CD4-positive, alpha-beta T cell (primary cell): ENCODE data around the gene HRK. TPM values are rescaled to one million over a fixed set of nuclear protein-coding genes. Genes with fewer than 3 reads are reported as not detected.

Experiments
- ATAC-seq: fragments of 200-7000 bp; cut with Tn5 transposase; one replicate; pipeline ENCODE4 v1.10.0; 2022; ENCODE audit warnings: mild to moderate bottlenecking; ENCODE audit not compliant: poor library complexity
- CTCF ChIA-PET: fragments of 350-600 bp; sonication (Branson Sonifier 250); formaldehyde crosslinking; loops from one replicate; lab custom pipeline; 2021; ENCODE audit warnings: antibody characterized with exemption, inconsistent platforms; lab: Charles Lee
- POLR2A ChIA-PET: fragments of 350-600 bp; sonication (Branson Sonifier 250); formaldehyde crosslinking; loops from one replicate; lab custom pipeline; 2021; ENCODE audit warnings: antibody characterized with exemption, inconsistent platforms; lab: Charles Lee
- DNase-seq, 14 experiments: peaks; one replicate each; pipeline ENCODE4 v3.0.0-alpha.2; 2013 to 2020; ENCODE audit warnings: mixed read lengths in 2 of 14
- H3K27ac ChIP-seq, 2 donors: one replicate each; pipeline versions ENCODE4 v1.5.1 to v1.7.0; 2013; ENCODE audit warnings: low read length in 2 of 2, low read depth in 1 of 2, mild to moderate bottlenecking in 1 of 2
- H3K27me3 ChIP-seq, 2 experiments: 1 replicate in 1 of 2; 2 replicates in 1 of 2; pipeline versions ENCODE4 v1.6.1 to v1.7.0; 2013; ENCODE audit warnings: low read length in 2 of 2, control low read depth in 1 of 2, mild to moderate bottlenecking in 1 of 2, moderate library complexity in 1 of 2; ENCODE audit not compliant: insufficient read depth in 2 of 2, control insufficient read depth in 1 of 2
- H3K36me3 ChIP-seq: one replicate; pipeline ENCODE4 v1.6.1; 2013; ENCODE audit warnings: low read length, control low read depth; ENCODE audit not compliant: insufficient read depth
- H3K4me1 ChIP-seq: one replicate; pipeline ENCODE4 v1.6.1; 2013; ENCODE audit warnings: low read length, control low read depth; ENCODE audit not compliant: insufficient read depth
- H3K4me3 ChIP-seq: one replicate; pipeline ENCODE4 v1.5.1; 2013; ENCODE audit warnings: mild to moderate bottlenecking, low read length, moderate library complexity
- H3K9me3 ChIP-seq, 2 experiments: 1 replicate in 1 of 2; 2 replicates in 1 of 2; pipeline versions ENCODE4 v1.6.1 to v1.7.0; 2013; ENCODE audit warnings: low read length in 2 of 2, mild to moderate bottlenecking in 2 of 2, control low read depth in 1 of 2, moderate library complexity in 1 of 2; ENCODE audit not compliant: control insufficient read depth in 1 of 2, insufficient read depth in 1 of 2
- H3K27ac Mint-ChIP-seq: one replicate; pipeline ENCODE4 v1.8.0; 2020; ENCODE audit warnings: mixed read lengths
- H3K27me3 Mint-ChIP-seq: one replicate; pipeline ENCODE4 v1.8.0; 2021; ENCODE audit warnings: mixed read lengths
- H3K36me3 Mint-ChIP-seq: one replicate; pipeline ENCODE4 v1.8.0; 2021; ENCODE audit warnings: low read depth, mixed read lengths
- H3K4me1 Mint-ChIP-seq: one replicate; pipeline ENCODE4 v1.8.0; 2021; ENCODE audit warnings: low read depth, mixed read lengths
- H3K4me3 Mint-ChIP-seq: one replicate; pipeline ENCODE4 v1.8.0; 2020; ENCODE audit warnings: mild to moderate bottlenecking, mixed read lengths
- H3K9me3 Mint-ChIP-seq: one replicate; pipeline ENCODE4 v1.8.0; 2020; ENCODE audit warnings: mixed read lengths
- intact Hi-C, 2 experiments: fragments of 100-400 bp; cut with DNase I in 1 of 2; cut with micrococcal nuclease in 1 of 2; formaldehyde crosslinking; loops; one replicate each; pipeline versions ENCODE4 v1.15.1 to v1.9.0; 2023 to 2025; cut with DNase I, micrococcal nuclease
- total RNA-seq, 174 experiments: library from RNA in 2 of 174; stranded (reverse) in 2 of 174; gene quantifications; one replicate each; pipeline ENCODE4 v1.2.3 and lab custom pipeline; 2021 to 2026
- TF ChIP-seq, protein P1 (sequence below): fragments of 200-600 bp; IDR thresholded peaks from one replicate; pipeline ENCODE4 v1.8.0; 2022; ENCODE audit warnings: antibody characterized with exemption, mild to moderate bottlenecking

The HRK gene
- total RNA-seq, 2 experiments from 2014 or later: not detected

DNA sequence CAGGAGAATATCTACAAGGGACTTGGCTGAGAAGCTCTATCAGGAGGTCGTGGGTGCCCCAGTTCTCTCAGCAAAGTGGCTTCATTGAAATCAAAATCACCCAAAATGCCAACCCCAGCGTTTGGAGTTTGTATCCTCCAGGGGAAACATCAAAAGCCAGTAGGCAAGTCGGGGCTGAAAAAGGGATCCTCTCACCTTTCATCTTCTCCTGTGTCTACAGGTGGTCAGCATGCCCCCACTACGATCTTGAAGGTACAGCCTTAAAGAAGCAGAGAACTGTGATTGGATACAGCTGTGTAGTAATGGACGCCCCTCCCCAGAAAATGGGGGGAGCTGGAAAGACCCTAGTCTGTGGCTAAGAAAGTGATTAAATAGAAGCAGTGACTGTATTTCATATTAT, 22.2 kb downstream of the HRK start:
- Mint-ChIP-seq H3K4me3 (no peak overlapping the region), H3K27me3 (peaks cover 51% of the 10 kb centered on the region), H3K27ac (no peak overlapping the region), H3K9me3 (peaks cover 3% of the 10 kb centered on the region), H3K4me1 (no peaks in the 10 kb centered on the region), H3K36me3 (no peaks in the 10 kb centered on the region)
- no peak for ATAC-seq
- Histone ChIP-seq H3K27me3 (peaks cover 3 to 6% of the 10 kb centered on the region in 2 experiments), H3K27ac (no peak overlapping the region), H3K36me3 (no peaks in the 10 kb centered on the region), H3K9me3 (peaks cover 0 to 13% of the 10 kb centered on the region in 2 experiments), H3K4me1 (peaks cover 4% of the 10 kb centered on the region), H3K4me3 (no peak overlapping the region)
- DNase-seq: no peak
- ChIA-PET POLR2A (no interaction called here), CTCF (no interaction called here)
- intact Hi-C loops: no loop called here
- TF ChIP-seq, protein P1, sequence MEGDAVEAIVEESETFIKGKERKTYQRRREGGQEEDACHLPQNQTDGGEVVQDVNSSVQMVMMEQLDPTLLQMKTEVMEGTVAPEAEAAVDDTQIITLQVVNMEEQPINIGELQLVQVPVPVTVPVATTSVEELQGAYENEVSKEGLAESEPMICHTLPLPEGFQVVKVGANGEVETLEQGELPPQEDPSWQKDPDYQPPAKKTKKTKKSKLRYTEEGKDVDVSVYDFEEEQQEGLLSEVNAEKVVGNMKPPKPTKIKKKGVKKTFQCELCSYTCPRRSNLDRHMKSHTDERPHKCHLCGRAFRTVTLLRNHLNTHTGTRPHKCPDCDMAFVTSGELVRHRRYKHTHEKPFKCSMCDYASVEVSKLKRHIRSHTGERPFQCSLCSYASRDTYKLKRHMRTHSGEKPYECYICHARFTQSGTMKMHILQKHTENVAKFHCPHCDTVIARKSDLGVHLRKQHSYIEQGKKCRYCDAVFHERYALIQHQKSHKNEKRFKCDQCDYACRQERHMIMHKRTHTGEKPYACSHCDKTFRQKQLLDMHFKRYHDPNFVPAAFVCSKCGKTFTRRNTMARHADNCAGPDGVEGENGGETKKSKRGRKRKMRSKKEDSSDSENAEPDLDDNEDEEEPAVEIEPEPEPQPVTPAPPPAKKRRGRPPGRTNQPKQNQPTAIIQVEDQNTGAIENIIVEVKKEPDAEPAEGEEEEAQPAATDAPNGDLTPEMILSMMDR: no peak

DNA sequence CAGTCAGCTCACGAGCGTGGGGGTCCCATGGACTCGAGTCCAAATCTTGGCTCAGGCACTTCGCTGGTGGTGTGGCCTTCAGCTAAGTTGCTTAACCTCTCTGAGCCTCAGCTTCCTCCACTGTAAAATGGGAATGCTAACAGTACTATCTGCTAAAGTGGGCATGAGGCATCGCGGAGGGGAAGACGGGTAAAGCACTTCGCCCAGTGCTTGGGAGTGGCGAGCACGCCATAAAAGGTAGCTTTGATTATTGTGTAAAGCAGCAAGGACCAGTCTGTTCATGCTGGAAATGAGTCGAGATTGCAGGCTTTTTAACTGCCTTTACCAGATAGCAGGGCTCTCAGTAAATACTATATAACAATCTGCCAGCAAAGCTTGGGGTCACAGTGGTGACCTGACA, 24.5 kb downstream of the HRK start:
- Histone ChIP-seq H3K36me3 (no peaks in the 10 kb centered on the region), H3K4me3 (no peak overlapping the region), H3K27ac (no peak overlapping the region), H3K27me3 (peaks cover 6% of the 10 kb centered on the region in 2 experiments), H3K9me3 (peaks cover 0 to 13% of the 10 kb centered on the region in 2 experiments), H3K4me1 (peaks cover 4% of the 10 kb centered on the region)
- intact Hi-C loops: no loop called here
- no peaks in the 10 kb centered on the region for H3K4me1 Mint-ChIP-seq
- H3K9me3 Mint-ChIP-seq: no peaks in the 10 kb centered on the region
- peaks cover 46% of the 10 kb centered on the region for H3K27me3 Mint-ChIP-seq
- POLR2A ChIA-PET: no interaction called here
- no peak overlapping the region for H3K27ac Mint-ChIP-seq
- TF ChIP-seq, protein P1: no peak
- ATAC-seq: no peak
- no peak overlapping the region for H3K4me3 Mint-ChIP-seq
- CTCF ChIA-PET: no interaction called here
- no peak for DNase-seq
- no peaks in the 10 kb centered on the region for H3K36me3 Mint-ChIP-seq

DNA sequence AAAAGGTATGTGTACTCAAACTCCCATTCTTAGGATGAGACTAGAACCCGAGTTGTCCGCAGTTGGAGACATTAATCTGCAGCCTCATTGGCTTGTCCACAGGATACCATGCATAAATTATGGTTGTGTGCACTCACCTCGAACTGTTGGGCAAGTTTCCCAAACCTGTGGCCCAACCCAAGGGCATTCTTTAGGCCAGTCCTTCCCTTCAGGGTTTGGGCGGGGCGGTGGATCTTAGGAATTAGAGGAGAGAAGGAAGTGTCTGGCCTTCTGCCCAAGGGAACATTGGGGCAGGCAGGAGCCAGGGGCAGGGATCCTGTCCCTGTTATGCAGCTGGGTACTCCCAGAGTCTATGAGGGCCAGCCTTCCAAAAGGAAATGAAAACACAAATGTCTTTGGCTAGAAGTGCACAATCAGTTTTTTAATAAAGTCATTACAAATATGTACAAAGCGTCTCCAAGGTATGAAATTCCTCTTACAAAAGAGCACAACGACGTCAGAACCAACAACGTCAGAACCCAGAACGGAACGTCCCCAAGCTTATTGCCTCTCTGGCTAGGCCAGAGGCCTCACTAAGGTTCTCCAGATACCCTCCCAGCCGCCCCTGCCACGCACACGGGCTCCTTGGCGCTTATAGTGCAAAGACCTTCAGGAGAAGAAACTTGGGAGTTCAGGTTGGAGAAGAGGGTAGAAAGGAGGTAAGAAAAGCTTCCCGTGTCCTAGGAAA, 25.3 kb downstream of the HRK start:
- DNase-seq (no peak), ATAC-seq (no peak)
- H3K4me3 ChIP-seq: no peak overlapping the region
- TF ChIP-seq, protein P1: no peak
- H3K36me3 ChIP-seq: no peaks in the 10 kb centered on the region
- peaks cover 44% of the 10 kb centered on the region for H3K27me3 Mint-ChIP-seq
- H3K27ac ChIP-seq: no peak overlapping the region
- H3K4me1 Mint-ChIP-seq: no peaks in the 10 kb centered on the region
- peaks cover 0 to 13% of the 10 kb centered on the region in 2 experiments for H3K9me3 ChIP-seq
- ChIA-PET POLR2A (no interaction called here), CTCF (no interaction called here)
- H3K27me3 ChIP-seq: peaks cover 6% of the 10 kb centered on the region in 2 experiments
- H3K9me3 Mint-ChIP-seq: no peaks in the 10 kb centered on the region
- H3K36me3 Mint-ChIP-seq: no peaks in the 10 kb centered on the region
- H3K27ac Mint-ChIP-seq: no peak overlapping the region
- H3K4me3 Mint-ChIP-seq: no peak overlapping the region
- no peaks in the 10 kb centered on the region for H3K4me1 ChIP-seq
- intact Hi-C loops: no loop called here
